GM12878 (cell line): ENCODE results near the gene FBLN1. TPM values are rescaled to one million over a fixed set of nuclear protein-coding genes. Genes with fewer than 3 reads are reported as not detected.

Source experiments
- ATAC-seq: fragments of 200-7000 bp; cut with Tn5 transposase; 3 replicates; pipeline ENCODE4 v1.9.1; 2020; ENCODE audit warnings: mild to moderate bottlenecking, moderate library complexity
- BruUV-seq: library from RNA; stranded (reverse); fragments of 400-500 nt; replicated peaks from 2 replicates; lab custom pipeline; 2021; lab: Mats Ljungman, UMichigan
- CTCF ChIA-PET: fragments of 300-600 bp; sonication (Branson Sonifier 250); formaldehyde crosslinking; extraction: SDS; loops from one replicate; lab custom pipeline; 2021; ENCODE audit warnings: inconsistent platforms; lab: Yijun Ruan, JAX
- POLR2A ChIA-PET: fragments of 350-600 bp; formaldehyde crosslinking; extraction: SDS; loops from one replicate; lab custom pipeline; 2021; ENCODE audit warnings: inconsistent platforms; lab: Charles Lee
- RAD21 ChIA-PET: fragments of 300-600 bp; sonication (Branson Sonifier 250); formaldehyde crosslinking; loops from one replicate; lab custom pipeline; 2023; ENCODE audit warnings: antibody characterized with exemption; ENCODE audit not compliant: unreplicated experiment; lab: Charles Lee
- SMC1A ChIA-PET: fragments of 300-600 bp; sonication (Branson Sonifier 250); formaldehyde crosslinking; loops from one replicate; lab custom pipeline; 2023; ENCODE audit not compliant: unreplicated experiment, uncharacterized antibody; lab: Charles Lee
- DNase-seq: peaks from one replicate; pipeline ENCODE4 v3.0.0-alpha.2; 2011; ENCODE audit warnings: low read depth, low spot score
- FAIRE-seq: peaks from 3 replicates; lab custom pipeline; 2011; peaks lifted over from hg19 to GRCh38; lab: Jason Lieb, UNC
- H2AFZ ChIP-seq: 2 replicates; pipeline ENCODE4 v1.6.0; 2011; ENCODE audit warnings: low read depth, low read length, control low read depth; ENCODE audit not compliant: control insufficient read depth
- H3K27ac ChIP-seq: 2 replicates; pipeline ENCODE4 v1.5.1; 2011; ENCODE audit warnings: control low read depth; ENCODE audit not compliant: control insufficient read depth, insufficient read depth
- H3K27me3 ChIP-seq, 2 experiments: replicated peaks in 1 of 2; 2 replicates each; pipeline versions ENCODE4 v1.6.0 to v1.6.1; 2011; ENCODE audit warnings: low read length in 1 of 2; ENCODE audit not compliant: control insufficient read depth in 2 of 2, insufficient read depth in 2 of 2
- H3K36me3 ChIP-seq, 2 experiments: 2 replicates each; pipeline ENCODE4 v1.5.1; 2011; ENCODE audit warnings: low read length in 1 of 2; ENCODE audit not compliant: control insufficient read depth in 2 of 2, insufficient read depth in 2 of 2
- H3K4me1 ChIP-seq: 2 replicates; pipeline ENCODE4 v1.6.1; 2011; ENCODE audit warnings: mild to moderate bottlenecking, low read length, moderate library complexity, mixed read lengths; ENCODE audit not compliant: control insufficient read depth, insufficient read depth
- H3K4me2 ChIP-seq: 2 replicates; pipeline ENCODE4 v1.6.0; 2011; ENCODE audit warnings: control low read depth; ENCODE audit not compliant: control insufficient read depth, insufficient read depth
- H3K4me3 ChIP-seq: fragments of 200-600 bp; sonication (generic); 2 replicates; pipeline ENCODE4 v1.5.1; 2016
- H3K79me2 ChIP-seq: 2 replicates; pipeline ENCODE4 v1.6.0; 2011; ENCODE audit warnings: low read length; ENCODE audit not compliant: control insufficient read depth, insufficient read depth
- H3K9ac ChIP-seq: 2 replicates; pipeline ENCODE4 v1.8.0; 2011; ENCODE audit warnings: low read length, control low read depth, mixed read lengths; ENCODE audit not compliant: control insufficient read depth, insufficient read depth
- H3K9me3 ChIP-seq: replicated peaks from 3 replicates; pipeline ENCODE4 v1.5.1; 2011; ENCODE audit warnings: mild to moderate bottlenecking, low read length; ENCODE audit not compliant: control insufficient read depth, insufficient read depth
- H4K20me1 ChIP-seq: 2 replicates; pipeline ENCODE4 v1.6.0; 2011; ENCODE audit not compliant: control insufficient read depth, insufficient read depth
- ESRRA ChIP-seq: IDR thresholded peaks from 2 replicates; pipeline ENCODE4 v1.6.1; 2012; ENCODE audit warnings: mild to moderate bottlenecking, low read length, improper control_type of control experiment
- NFIC ChIP-seq: IDR thresholded peaks from 2 replicates; pipeline ENCODE4 v1.6.1; 2012; ENCODE audit warnings: low read depth, mild to moderate bottlenecking, inconsistent platforms, low read length, moderate library complexity
- TCF3 ChIP-seq: IDR thresholded peaks from 2 replicates; pipeline ENCODE4 v1.6.1; 2012; ENCODE audit warnings: low read depth, mild to moderate bottlenecking, low read length, borderline replicate concordance; ENCODE audit not compliant: insufficient read depth
- WGBS: methylation state at CpG from one replicate; pipeline ENCODE4 v1.1.6; 2016; ENCODE audit warnings: low lambda C conversion rate; ENCODE audit not compliant: insufficient replicate concordance, insufficient coverage; ENCODE audit errors: missing lambda C conversion rate; 5-methylcytosine and 5-hydroxymethylcytosine counted together
- in situ Hi-C: fragments of 300-500 bp; cut with MboI; formaldehyde crosslinking; loops from 9 replicates; pipeline ENCODE4 v1.14.3; 2018; ENCODE audit warnings: mixed read lengths
- intact Hi-C: fragments of 100-400 bp; cut with micrococcal nuclease; formaldehyde crosslinking; loops from one replicate; pipeline ENCODE4 v1.14.2; 2022; ENCODE audit not compliant: unreplicated experiment
- polyA plus RNA-seq, 11 experiments: library from polyadenylated mRNA; depleted of rRNA in 4 of 11; unstranded in 6 of 11; stranded (reverse) in 5 of 11; fragments of >200 nt; fragmentation: Nextera tagmentation in 4 of 11; fragmentation: Illumina TruSeq in 1 of 11; extraction: Ambion mirVana in 4 of 11; extraction: Trizol in 1 of 11; gene quantifications; 1 replicate in 1 of 11; 2 replicates in 10 of 11; pipeline versions ENCODE4 v1.2.1 to v1.2.3, GENCODE V29; 2011 to 2016; ENCODE audit warnings: inconsistent platforms in 2 of 11, missing spikeins in 2 of 11, low read depth in 1 of 11
- total RNA-seq, 4 experiments: library from RNA; depleted of rRNA in 3 of 4; stranded (reverse); fragments of >200 nt in 3 of 4; fragmentation: Illumina TruSeq in 1 of 4; extraction: Trizol in 1 of 4; gene quantifications; 2 replicates each; pipeline versions ENCODE4 v1.2.1 to v1.2.3, GENCODE V29; 2013 to 2021
- TF ChIP-seq, protein P1 (sequence below): IDR thresholded peaks from 2 replicates; pipeline ENCODE4 v1.6.1; 2011; ENCODE audit warnings: low read depth, mild to moderate bottlenecking, low read length, moderate library complexity, borderline replicate concordance; ENCODE audit errors: extremely low read depth
- TF ChIP-seq, protein P2 (sequence below): fragments of 450-650 bp; formaldehyde crosslinking; IDR thresholded peaks from 2 replicates; pipeline ENCODE4 v1.4.0; 2020; ENCODE audit warnings: mild to moderate bottlenecking, moderate library complexity

Gene FBLN1
- total and polyA plus RNA-seq, 10 of the 15 experiments (the other 5 are each of a cell fraction or from before 2014, with no cell fraction given): 0.20 to 0.51 TPM; not detected in 8

DNA sequence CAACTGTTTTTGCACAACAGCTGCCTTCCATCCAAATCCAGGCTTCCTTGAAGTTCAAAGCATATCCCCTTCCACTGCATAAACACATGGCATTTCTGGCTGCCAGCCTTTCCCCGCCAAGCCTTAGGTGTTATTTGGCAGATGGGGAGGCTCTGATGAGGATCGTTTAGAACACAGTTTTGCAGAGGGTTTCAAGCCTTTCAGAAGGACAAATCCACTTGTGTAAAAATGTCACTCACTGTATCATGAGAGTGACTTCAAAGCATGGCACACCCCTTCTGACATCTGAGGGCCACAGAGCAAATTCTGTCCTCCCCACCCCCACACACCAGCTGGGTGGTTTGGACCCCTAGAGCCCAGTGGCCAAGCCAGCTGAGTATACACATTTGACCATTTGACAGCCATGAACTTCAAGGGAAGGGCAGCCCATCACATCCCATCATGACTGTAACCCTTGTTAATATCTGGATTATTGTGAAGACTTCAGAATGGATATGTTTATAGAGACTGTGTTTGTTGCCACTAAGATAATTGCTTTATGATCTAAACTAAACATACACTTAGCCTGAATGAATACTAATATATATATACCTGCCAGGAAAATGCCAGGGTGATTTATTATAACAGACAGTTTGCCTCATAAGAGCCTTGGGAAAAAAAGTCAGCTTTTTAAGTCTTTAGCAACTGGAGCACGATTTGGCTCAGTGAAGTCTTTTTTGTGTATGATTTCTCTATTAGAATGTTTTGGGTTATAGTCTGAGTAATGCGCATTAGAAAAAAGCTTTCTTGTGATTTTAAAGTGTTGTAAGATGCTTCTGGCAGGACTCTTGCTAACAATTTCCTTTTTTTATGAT lies 31.9 kb downstream of the FBLN1 start:
- WGBS: 34% methylated on average over 4 of the region's 4 CpGs
- intact Hi-C loops (no loop called here), in situ Hi-C loops (no loop called here)
- ChIA-PET RAD21 (no interaction called here), SMC1A (interaction anchor here (1.1 kb wide), 1 partner anchor 22 kb away, joined by 3 read pairs; no protein-coding TSS in a partner anchor), CTCF (no interaction called here), POLR2A (no interaction called here)
- Histone ChIP-seq H3K36me3 (no peaks in the 10 kb centered on the region), H3K9ac (no peak overlapping the region), H3K4me2 (no peak overlapping the region), H4K20me1 (no peaks in the 10 kb centered on the region), H3K4me1 (no peaks in the 10 kb centered on the region), H3K79me2 (no peaks in the 10 kb centered on the region), H3K27me3 (no peaks in the 10 kb centered on the region; a peak in 3 of 4 replicates), H3K9me3 (no peaks in the 10 kb centered on the region), H3K4me3 (no peak overlapping the region), H2AFZ (no peak overlapping the region)
- no peak for ATAC-seq
- DNase-seq: no peak
- BruUV-seq: no TSS peak
- FAIRE-seq: no peak
- TF ChIP-seq TCF3 (no peak), NFIC (no peak), ESRRA (no peak)
- TF ChIP-seq, protein P1, sequence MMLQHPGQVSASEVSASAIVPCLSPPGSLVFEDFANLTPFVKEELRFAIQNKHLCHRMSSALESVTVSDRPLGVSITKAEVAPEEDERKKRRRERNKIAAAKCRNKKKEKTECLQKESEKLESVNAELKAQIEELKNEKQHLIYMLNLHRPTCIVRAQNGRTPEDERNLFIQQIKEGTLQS: no peak
- TF ChIP-seq, protein P2, sequence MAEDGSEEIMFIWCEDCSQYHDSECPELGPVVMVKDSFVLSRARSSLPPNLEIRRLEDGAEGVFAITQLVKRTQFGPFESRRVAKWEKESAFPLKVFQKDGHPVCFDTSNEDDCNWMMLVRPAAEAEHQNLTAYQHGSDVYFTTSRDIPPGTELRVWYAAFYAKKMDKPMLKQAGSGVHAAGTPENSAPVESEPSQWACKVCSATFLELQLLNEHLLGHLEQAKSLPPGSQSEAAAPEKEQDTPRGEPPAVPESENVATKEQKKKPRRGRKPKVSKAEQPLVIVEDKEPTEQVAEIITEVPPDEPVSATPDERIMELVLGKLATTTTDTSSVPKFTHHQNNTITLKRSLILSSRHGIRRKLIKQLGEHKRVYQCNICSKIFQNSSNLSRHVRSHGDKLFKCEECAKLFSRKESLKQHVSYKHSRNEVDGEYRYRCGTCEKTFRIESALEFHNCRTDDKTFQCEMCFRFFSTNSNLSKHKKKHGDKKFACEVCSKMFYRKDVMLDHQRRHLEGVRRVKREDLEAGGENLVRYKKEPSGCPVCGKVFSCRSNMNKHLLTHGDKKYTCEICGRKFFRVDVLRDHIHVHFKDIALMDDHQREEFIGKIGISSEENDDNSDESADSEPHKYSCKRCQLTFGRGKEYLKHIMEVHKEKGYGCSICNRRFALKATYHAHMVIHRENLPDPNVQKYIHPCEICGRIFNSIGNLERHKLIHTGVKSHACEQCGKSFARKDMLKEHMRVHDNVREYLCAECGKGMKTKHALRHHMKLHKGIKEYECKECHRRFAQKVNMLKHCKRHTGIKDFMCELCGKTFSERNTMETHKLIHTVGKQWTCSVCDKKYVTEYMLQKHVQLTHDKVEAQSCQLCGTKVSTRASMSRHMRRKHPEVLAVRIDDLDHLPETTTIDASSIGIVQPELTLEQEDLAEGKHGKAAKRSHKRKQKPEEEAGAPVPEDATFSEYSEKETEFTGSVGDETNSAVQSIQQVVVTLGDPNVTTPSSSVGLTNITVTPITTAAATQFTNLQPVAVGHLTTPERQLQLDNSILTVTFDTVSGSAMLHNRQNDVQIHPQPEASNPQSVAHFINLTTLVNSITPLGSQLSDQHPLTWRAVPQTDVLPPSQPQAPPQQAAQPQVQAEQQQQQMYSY (CRISPR knock-in tag): no peak
- TF ChIP-seq, all 136 proteins: peak for 0
- H3K27ac ChIP-seq: no peak overlapping the region
